HG03354 (cell line): Measurements from ENCODE around the gene MRPL28.
"Not testable (repeated sequence)": the region's sequence is repeated elsewhere in the genome, so short reads cannot be mapped to it uniquely, and the experiment has no call there.

Source experiments
- ATAC-seq: cut with Tn5 transposase; IDR thresholded peaks from one replicate; pipeline ENCODE4 v1.9.1; 2021; ENCODE audit warnings: mild to moderate bottlenecking; ENCODE audit not compliant: unreplicated experiment, poor library complexity, severe bottlenecking

Gene MRPL28

DNA sequence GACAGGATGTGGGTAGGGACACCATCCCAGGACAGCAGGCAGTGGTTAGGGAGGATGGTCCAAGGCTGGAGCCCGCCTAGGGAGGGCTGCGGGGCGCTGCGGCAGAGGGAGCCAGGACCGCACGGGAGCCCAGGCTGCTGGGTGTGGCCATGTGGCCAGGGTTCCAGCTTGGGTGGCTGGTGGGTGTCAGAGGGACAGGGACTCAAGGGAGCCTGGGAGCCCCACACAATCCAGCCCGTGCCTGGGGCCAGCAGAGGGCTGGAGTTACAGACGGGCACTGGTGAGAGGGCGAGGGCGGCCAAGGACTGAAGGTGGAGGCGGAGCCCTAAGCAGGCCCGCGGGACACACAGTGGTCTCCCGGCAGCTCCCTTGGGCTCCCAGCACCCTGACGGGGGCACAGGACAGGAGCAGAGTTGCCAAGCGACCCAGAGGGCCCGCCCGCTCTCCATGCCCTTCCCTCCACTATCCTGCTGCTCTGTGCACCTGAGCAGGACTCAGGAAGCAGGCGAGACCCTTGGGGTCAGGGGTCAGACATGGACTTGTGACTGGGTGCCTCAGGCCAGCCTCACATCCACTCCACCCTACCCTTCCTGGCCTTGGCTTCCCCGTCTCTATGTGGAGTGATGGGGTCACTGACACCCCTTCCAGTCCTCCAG, 7.1 kb downstream of the MRPL28 start:
- ATAC-seq: no peak

GRCh38 chr16:362702-362999, 7.7 kb downstream of the MRPL28 start:
- not testable (repeated sequence) for ATAC-seq

DNA sequence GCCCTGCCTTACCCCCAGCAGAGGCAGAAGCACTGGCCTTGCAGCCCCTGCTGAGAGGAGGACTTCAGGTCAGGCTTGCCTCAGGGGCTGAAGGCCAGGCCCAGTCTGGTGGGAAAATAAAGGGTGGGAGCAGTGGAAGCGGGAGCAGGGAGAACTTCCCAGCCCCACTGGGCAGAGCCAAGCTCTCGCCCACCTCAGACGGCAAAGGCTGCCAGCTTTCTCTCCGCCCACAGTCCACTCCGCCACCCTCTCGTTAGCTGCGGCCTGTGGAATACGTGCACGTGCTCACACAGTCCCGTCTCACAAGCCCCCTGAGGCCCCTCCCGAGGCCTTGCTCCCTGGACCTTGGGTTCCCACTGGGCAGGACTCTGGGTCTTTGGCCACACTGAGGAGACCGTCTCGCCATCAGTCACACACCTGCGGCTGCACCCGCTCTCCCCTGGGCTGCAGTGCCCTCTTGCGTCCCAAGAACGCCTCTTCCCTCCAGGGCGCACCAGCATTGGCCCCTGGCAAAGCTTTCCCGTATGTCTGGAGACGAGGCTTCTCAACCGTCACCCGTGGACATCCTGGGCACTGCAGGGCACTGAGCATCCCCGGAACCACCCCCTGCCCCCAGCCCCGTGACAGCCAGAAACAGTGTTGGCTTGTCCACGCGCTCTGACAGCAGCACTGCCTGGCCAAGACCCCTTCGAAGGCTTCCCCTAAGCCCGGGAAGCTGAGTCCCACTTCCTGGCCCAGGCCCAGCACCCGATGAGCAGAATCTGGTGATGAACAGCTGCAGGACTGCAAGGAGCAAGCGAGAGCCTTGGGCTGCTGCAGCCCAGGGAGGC, 8.3 kb downstream of the MRPL28 start:
- ATAC-seq: no peak

GRCh38 chr16:361341-361871, 8.9 kb downstream of the MRPL28 start:
- no peak for ATAC-seq

DNA sequence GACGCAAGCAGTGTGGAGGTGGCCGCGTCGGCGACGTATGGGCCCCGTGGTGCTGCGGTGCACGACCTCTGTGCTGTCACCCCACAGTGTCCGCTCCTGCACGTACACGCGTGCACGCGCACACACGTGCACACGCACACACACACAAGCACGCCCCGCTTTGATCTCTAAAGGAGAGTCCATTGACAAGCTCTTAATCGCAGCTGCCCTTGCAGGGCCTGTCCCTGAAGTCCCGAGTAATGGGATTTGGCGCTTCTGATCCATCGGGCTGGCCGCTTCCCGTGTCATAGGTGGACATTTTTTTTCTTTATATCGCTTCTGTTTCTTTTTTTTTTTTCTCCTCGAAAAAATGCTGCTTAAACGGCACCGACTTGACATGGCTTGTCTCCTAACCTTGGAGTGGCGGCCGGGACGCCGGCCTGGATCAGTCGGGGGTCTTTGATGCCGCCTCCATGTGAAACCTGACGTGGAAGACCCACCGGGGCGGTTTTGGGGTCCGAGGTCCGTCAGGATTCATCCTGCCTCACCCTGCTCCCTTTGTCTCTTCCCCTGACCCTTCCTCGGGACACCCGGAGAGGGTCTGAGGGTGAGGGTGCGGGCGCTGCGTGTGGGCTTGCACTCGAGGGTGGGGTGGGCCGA, 9.5 kb downstream of the MRPL28 start:
- ATAC-seq: no peak

DNA sequence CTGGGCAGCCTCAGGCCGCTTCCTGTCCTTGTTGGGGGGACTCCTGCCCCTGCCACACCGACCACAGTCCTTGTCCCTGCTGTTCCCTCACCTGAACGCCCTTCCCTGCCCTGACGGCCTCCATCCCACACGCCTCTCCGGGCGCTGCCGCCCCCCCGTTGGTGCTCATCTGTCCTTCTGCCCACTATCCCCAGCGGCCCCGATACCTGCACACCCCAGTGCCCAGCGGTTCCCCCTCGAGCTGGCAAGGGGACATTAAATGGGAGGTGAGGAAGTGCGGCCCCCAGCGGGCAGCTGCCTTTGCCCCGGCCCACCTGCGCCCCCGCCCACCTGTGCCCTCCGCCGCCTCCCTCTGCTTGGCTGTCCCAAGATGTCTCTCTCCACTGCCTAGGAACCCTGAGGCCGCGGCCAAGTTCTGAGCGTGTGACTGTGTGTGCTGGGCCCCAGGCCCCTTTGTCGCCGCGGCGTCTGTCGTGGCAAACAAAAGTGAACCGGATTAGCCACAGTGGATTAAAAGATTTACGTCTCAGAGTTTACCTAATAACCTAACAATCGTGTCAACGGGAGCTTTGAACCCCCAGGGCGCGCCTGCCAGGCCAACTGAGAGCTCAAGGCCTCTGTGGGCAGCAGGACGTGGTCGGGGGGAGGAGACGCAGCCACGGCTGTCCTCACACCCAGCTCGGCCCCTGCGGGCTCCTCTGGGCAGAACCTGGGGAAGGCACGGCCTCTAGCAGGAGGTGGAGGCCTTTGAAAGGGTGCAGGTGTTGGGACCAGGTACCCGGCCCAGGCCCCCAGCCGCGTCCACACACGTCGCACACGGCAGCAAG, 10.3 kb downstream of the MRPL28 start:
- ATAC-seq: no peak

- ATAC-seq: no peak
Observed at GRCh38 chr16:359067-359763, 11.1 kb downstream of the MRPL28 start.

- no peak for ATAC-seq
Observed at GRCh38 chr16:356741-357140, 13.6 kb downstream of the MRPL28 start.

GRCh38 chr16:354971-355461, 15.3 kb downstream of the MRPL28 start:
- ATAC-seq: no peak

DNA sequence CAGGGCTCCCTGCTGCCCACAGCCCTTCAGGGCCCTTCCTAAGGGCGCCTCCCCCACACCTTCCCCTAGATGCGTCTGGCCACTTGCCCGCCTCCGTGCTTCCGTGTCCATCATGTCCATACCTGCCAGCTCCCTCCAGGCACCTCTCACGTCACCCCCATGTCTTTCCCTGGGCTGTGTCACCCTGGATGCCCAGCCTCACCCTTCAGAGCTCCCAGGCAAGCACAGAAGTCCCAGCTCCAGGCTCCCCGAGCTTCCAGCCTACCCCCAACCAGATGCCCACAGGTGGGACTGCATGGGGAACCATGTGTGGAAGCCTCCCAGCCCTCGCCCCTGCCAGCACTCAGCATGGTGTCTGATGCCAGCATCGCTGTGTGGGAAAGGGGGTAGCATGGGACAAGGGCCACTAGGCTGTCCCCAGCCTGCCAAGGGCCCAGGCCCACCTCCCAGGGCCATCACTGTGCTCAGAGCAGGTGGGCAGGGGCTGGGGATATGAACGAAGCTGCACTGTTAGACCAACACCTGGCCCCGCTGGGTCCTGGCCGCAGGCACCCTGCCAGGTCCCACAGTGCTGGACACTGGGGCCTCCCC, 16.0 kb downstream of the MRPL28 start:
- ATAC-seq: no peak

DNA sequence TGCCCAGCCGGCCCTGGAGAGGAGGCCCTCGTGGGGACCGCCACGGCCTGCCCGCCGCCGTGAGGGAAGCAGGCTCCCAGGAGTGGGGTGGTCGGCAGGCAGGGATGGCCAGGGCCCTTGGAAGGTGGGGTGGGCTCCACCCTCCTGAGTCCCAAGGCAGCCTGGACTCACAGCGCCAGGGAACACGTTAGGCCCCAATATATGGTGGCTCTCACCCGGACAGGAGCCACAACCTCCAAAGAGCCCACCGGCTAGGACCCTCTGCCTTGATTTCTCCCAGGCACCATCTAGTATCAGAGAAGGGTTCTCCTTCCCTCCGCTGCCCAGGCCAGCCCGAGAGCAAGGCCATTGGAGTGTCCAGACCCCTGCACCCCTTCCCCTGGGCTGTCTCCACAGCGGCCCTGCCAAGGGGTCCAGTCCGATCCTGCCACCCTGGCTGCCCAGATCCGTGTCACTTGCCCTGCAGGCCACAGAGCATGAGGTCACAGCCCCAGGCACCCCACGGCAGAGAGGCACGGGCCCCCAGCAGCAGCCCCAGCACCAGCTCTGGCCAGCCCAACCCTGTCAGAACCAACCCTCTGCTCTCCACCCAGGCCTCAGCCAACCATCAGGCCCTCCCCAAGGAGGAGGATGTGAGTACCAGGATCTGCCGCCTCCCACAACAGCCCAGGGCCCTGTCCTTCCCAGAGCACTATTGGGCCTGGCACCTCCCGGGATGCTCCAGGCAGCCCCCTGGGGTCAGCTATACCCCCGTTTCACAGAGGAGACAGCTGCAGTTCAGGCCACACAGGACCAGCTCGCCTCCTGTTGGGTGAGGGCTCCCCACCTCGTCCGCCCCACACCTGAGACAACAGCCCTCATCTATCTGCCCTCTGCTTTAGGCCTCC, 16.7 kb downstream of the MRPL28 start:
- ATAC-seq: no peak

DNA sequence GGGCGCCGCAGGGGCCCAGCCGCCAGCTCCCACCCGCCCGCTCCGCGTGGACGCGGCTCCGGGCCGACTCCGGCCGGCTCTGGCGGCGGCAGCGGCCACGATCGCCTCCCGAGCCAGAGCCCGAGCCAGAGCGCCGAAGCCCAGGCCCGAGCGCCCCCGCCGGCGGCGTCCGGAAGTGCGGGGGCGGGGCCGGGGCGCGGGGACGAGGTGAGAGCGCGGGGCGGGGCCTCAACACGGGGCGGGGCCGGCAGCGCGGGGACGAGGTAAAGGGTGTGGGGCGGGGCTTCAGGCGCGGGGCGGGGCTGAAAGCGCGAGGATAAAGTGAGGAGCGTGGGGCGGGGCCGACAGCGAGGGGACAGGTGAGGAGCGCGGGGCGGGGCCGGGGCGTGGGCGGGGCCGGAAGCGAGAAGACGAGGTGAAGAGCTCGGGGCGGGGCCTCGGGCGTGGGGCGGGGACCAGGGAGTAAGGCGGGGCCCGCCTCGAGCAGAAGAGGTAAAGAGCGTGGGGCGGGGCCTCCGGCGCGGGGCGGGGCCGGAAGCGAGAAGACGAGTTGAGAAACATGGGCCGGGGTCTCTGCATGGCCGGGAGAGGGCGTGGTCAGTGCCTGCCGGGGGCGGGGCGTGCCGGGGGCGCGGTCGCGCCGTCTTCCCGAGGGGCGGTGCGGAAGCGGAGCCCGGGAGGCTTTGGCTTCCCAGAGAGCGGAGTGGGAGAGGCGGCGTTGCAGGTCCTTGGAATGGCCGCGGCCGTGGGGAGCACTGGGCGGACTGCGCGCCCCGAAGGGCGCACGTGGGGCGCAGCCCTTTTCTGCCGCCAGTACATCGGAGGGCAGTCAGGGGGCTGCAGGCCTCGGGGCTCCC, 17.6 kb downstream of the MRPL28 start, which contains the start of gene AXIN1:
AXIN1 (minus strand) TSS at position 177 of the 857 bp plus-strand sequence. CDS start 5,698 bp downstream, outside the sequence.
- ATAC-seq: peak; percentile 58

- peak; percentile 28 for ATAC-seq
Observed at GRCh38 chr16:351804-352520, 18.4 kb downstream of the MRPL28 start.

DNA sequence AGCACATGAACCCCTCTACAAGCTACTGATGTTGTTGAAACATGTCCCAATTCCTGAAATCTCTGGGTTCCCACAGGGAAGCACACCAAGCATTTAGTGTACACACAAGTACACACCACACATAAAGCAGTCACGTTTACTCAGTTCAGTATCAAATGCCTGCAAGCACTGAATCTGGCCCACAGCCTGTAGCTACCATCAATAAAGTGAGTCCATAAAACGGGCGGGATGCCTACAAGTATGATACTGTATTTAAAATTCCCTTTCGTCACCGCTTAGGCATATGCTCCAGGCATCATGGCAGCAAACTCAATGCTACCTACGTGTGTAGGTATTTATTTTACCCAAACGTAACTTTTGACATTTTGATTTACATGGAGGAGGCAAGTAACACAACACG, 20.1 kb downstream of the MRPL28 start:
- ATAC-seq: no peak

DNA sequence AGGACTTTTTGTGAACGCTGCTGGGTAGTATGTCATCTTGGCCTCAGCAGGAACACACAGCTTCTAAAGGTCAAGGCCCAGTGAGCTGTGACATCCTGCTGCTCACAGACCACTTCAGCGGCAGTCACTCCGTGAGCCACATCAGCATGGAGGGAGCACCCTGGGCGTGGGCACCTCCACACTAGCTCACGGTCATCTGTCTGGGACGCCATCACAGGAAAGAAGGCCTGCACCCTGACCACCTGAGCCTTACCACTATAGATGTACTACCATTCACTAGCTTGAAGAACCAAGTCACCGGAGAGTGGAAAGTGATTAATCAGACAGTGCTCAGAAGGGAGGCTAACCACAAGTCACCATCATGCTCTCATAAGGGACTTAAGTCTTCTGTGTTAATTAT, 21.1 kb downstream of the MRPL28 start:
- ATAC-seq: peak; percentile 27

GRCh38 chr16:348495-348894, 21.8 kb downstream of the MRPL28 start:
- not testable (repeated sequence) for ATAC-seq
